HG03342 (cell line): ENCODE measurements around the gene PRKAR2B.

Experiments used
- ATAC-seq: cut with Tn5 transposase; IDR thresholded peaks from one replicate; pipeline ENCODE4 v1.9.1; 2021; ENCODE audit warnings: mild to moderate bottlenecking, moderate library complexity; ENCODE audit not compliant: unreplicated experiment

Gene PRKAR2B

DNA sequence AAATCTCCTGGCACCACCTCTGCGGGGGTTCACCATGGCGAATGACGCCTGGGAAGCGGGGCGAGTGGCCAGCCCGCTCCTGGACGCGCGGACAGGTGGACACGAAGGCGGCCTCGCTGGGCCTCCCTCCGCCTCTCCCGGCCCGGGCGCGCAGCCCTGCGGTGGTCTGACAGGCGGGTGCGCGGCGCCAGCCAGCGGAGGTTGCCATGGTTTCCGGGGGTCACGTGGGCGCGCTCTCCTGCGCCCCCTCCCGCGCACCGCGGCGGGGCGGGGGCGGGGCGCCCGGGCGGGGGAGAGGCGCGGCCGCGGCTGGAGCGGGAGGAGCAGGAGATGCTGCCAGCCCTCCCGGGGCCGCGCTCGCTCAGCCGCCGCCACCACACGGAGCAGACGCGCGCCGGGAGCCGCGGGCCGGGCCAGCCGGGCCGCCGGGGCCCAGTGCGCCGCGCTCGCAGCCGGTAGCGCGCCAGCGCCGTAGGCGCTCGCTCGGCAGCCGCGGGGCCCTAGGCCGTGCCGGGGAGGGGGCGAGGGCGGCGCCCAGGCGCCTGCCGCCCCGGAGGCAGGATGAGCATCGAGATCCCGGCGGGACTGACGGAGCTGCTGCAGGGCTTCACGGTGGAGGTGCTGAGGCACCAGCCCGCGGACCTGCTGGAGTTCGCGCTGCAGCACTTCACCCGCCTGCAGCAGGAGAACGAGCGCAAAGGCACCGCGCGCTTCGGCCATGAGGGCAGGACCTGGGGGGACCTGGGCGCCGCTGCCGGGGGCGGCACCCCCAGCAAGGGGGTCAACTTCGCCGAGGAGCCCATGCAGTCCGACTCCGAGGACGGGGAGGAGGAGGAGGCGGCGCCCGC lies at the start of gene PRKAR2B:
TSS of gene PRKAR2B (plus strand) at position 359 of the 848 bp plus-strand sequence. CDS start at position 562, 203 bp downstream.
- ATAC-seq, result peak; percentile 80

GRCh38 chr7:106994833-106995232 lies 49.7 kb upstream of the PRKAR2B start:
- ATAC-seq, result no peak

DNA sequence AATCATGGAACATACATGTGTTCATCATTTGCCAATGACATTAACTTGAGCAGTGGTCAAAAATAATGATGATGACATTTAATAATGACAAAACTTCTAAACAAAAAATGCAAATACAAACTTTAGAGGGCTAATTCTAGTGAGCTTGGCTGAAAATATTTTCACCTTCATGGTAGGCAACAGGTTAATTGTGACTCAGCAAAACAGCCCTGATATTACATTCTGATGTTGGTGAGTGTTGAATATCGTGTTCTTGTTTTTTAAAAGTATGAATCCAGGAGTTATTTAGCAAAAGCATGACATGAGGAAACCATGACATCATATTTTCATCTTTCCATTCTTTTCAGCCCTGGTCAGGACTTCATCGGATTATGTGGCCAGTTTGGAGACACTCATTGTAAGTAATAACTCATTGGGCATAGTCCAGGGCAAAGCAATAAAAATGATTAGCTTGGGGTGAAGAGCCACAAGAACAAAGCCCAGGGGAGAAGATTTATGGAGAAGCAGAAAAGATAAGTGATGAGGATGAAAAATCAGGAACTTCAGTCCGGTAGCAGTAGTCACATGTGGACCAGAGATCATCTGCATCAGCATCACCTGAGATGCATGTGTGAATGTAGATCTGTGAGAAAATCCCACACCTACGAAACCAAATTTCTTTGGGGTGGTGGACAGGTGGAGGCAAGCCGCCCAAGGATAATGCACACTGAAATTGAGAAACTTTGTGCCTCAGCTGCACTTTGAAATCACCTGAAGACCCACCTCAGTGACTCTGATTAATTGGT lies 46.8 kb upstream of the PRKAR2B start:
- no peak for ATAC-seq

DNA sequence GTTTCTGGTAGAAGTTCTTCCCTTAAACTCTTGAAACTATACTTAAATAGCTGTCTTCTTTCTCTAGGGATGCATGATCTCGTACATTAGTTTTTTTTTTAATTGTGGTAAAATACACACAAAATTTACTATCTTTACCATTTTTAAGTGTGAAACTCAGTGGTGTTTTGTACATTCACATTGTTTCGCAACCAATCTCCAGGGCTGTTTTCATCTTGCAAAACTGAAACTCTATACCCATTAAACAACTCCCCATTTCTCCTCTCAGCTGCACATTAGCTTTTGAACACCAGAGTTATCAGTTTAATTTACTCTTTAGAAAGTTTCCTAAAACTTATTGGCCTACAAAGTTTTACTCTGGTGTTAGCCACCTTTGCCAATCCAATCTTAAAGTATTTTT lies 45.5 kb upstream of the PRKAR2B start:
- no peak for ATAC-seq

- ATAC-seq, result no peak
Measured at GRCh38 chr7:107001490-107001889, 43.0 kb upstream of the PRKAR2B start.

GRCh38 chr7:107002126-107002525 lies 42.4 kb upstream of the PRKAR2B start:
- no peak for ATAC-seq

GRCh38 chr7:107002529-107002998 lies 41.9 kb upstream of the PRKAR2B start:
- ATAC-seq, result no peak

- ATAC-seq, result no peak
Measured at GRCh38 chr7:107007007-107007891, 37.3 kb upstream of the PRKAR2B start.

GRCh38 chr7:107007892-107008287 lies 36.6 kb upstream of the PRKAR2B start:
- no peak for ATAC-seq

GRCh38 chr7:107009846-107010203 lies 34.7 kb upstream of the PRKAR2B start:
- no peak for ATAC-seq

DNA sequence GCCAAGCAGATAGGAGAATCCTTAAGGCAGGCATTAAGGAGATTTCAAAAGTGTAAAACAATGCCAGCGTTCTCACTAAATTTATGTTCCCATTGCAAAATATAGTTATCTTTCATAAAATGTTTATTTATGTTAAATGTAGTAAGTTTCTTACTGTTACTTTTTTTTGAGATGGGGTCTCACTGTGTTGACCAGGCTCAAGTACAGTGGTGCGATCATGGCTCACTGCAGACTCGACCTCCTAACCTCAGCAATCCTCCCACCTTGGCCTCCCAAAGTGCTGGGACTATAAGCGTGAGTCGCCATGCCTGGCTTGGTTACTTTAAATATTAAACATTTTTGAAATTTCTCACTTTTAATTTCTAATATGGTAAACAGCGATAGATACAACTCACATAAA lies 31.8 kb upstream of the PRKAR2B start:
- no peak for ATAC-seq

- ATAC-seq, result no peak
Measured at GRCh38 chr7:107014387-107015023, 30.0 kb upstream of the PRKAR2B start.

GRCh38 chr7:107016312-107016711 lies 28.2 kb upstream of the PRKAR2B start:
- ATAC-seq, result no peak

DNA sequence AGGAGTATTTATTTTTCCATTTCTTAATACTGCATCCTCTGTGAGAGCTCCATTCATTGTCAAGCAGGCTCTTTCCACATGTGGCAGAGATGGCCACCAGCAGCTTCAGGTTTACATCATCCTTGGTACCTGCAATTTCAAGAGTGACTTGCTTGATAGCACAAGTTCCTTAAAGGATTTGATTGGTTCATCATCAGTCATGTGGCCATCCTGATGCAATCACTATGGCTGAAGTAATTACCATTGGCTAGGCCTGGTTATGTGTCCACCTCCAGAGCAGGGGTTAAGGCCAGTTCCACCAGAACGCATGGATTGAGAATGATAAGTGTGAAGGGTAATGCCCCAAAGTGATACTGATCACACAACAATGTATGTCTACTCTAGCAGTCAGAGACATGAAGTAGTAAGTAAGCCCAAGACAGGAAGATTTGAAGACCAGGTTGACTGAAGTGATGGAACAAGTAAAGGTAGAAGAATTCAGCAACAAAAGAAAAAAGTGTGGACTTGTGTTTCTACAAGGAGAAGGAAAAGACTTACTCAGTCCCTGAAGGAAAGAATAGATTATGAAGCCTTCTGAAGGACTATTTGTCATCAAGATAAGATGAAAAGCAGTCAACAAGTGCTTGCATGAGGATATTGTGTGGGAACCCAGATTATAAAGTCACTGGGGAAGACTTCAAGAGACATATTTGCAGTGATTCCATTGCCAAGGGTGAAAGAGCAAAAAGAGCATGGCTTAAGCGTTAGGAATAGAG lies 26.4 kb upstream of the PRKAR2B start:
- no peak for ATAC-seq

GRCh38 chr7:107020400-107020799 lies 24.1 kb upstream of the PRKAR2B start:
- ATAC-seq, result no peak

GRCh38 chr7:107021600-107021999 lies 22.9 kb upstream of the PRKAR2B start:
- ATAC-seq, result no peak

GRCh38 chr7:107023522-107024151 lies 20.9 kb upstream of the PRKAR2B start:
- no peak for ATAC-seq

GRCh38 chr7:107024906-107025305 lies 19.6 kb upstream of the PRKAR2B start:
- no peak for ATAC-seq

- ATAC-seq, result no peak
Measured at GRCh38 chr7:107025449-107026103, 18.9 kb upstream of the PRKAR2B start.
